Rectal smooth muscle tissue (tissue), 1 donor: ENCODE data around the gene IFFO2.

Source experiments
- H3K27ac ChIP-seq: one replicate; pipeline ENCODE4 v1.7.0; 2013; ENCODE audit warnings: low read depth, low read length, inconsistent platforms
- H3K27me3 ChIP-seq: one replicate; pipeline ENCODE4 v1.7.0; 2013; ENCODE audit warnings: low read length; ENCODE audit not compliant: control insufficient read depth, insufficient read depth
- H3K36me3 ChIP-seq: one replicate; pipeline ENCODE4 v1.7.0; 2013; ENCODE audit warnings: low read length; ENCODE audit not compliant: control insufficient read depth, insufficient read depth
- H3K4me1 ChIP-seq: one replicate; pipeline ENCODE4 v1.7.0; 2013; ENCODE audit warnings: low read length; ENCODE audit not compliant: control insufficient read depth, insufficient read depth
- H3K4me3 ChIP-seq: one replicate; pipeline ENCODE4 v1.7.0; 2013; ENCODE audit warnings: low read length
- H3K9ac ChIP-seq: one replicate; pipeline ENCODE4 v1.7.0; 2013; ENCODE audit warnings: low read length

IFFO2 gene

GRCh38 chr1:18927082-18927653 lies 29.3 kb downstream of the IFFO2 start:
- Histone ChIP-seq H3K4me3 (peak overlapping the region; percentile 52), H3K36me3 (no peaks in the 10 kb centered on the region), H3K9ac (peak overlapping the region; percentile 52), H3K27me3 (no peaks in the 10 kb centered on the region), H3K4me1 (peaks cover 33% of the 10 kb centered on the region), H3K27ac (peak overlapping the region; percentile 41)

DNA sequence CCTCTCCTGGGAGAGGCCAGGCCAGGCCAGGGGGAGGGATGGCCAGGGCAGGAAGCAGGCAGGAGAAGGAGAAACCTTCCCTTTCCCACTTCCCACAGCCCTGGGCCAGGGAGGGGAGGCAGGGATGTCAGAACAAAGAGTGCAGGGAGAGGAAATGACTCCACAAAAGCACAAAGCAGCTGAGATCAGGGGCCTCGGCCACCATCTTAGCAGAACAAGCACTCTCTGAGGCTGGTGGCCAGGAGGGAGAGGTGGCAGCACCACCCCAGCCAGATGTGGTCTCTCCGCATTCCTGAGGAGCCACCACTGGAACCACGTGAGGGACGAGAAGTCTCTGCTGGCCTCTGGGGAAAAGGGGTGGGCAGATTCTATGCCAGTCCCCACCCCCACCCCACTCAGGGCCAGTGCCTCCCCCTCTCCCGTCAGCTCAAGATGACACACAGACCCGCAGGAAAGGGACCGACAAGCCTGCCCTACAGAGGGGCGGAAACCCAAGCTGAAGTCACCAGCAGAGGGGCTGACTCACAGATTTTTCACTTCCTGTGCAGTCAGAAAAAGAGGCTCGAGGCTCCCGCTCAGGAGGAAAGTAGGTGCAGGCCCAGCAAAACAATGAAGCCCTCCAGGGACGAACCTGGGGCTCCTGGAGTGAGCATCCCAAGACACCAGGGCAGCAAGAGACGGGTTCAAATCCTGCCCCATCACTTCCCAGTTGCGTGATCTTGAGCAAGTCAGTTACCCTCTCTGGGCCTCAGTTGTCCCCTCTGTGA lies 30.0 kb downstream of the IFFO2 start:
- H3K27me3 ChIP-seq: no peaks in the 10 kb centered on the region
- H3K9ac ChIP-seq: peak overlapping the region; percentile 52
- no peaks in the 10 kb centered on the region for H3K36me3 ChIP-seq
- peak overlapping the region; percentile 52 for H3K4me3 ChIP-seq
- H3K4me1 ChIP-seq: peaks cover 40% of the 10 kb centered on the region
- peak overlapping the region; percentile 59 for H3K27ac ChIP-seq

DNA sequence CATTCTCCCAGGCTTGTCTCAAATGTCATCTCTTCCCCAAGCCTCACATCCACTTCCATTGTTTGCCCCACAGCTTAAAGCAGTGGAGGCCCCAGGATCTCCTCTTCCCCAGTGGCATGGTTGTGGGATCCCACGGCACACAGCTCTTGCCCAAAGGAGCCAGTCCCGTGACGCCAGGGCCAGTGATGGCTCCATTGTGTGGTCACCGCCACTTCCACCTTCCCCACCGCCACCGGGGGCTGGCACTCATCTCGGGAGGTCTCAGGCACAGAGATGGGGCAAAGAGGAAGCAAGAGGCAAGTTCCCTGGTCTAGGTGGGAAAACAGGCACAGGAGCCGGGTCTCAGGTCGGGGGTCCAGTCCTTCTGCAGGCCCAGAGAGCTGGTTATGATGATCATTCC lies 31.2 kb downstream of the IFFO2 start:
- Histone ChIP-seq H3K27me3 (no peaks in the 10 kb centered on the region), H3K36me3 (no peaks in the 10 kb centered on the region), H3K4me3 (no peak overlapping the region), H3K27ac (no peak overlapping the region), H3K4me1 (peaks cover 44% of the 10 kb centered on the region), H3K9ac (no peak overlapping the region)

- Histone ChIP-seq H3K36me3 (no peaks in the 10 kb centered on the region), H3K27me3 (no peaks in the 10 kb centered on the region), H3K9ac (no peak overlapping the region), H3K4me1 (peaks cover 44% of the 10 kb centered on the region), H3K4me3 (no peak overlapping the region), H3K27ac (no peak overlapping the region)
Observed at GRCh38 chr1:18924221-18924691, 32.2 kb downstream of the IFFO2 start.

DNA sequence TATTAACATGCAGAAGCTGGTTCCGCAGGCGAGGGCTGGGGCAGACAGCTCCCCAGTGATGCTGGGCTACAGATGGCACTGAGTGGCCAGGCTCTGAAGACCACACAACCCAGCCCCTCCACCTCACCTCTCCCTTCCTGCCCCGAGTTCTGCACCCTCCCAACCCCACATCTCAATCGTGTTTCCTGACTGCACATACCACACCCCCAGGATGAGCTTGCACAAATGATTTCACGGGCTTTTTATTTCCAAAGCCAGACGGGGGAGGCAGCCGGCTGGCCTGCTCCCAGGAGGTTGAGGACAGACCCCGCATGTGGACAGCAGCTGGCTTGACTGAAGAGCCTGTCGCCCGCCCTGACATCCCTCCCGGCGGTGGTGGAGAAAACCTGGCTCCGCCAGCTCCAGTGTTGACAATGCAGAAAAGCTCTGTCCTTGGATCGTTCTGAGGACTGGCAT lies 32.7 kb downstream of the IFFO2 start:
- Histone ChIP-seq H3K36me3 (no peaks in the 10 kb centered on the region), H3K4me3 (no peak overlapping the region), H3K4me1 (peaks cover 44% of the 10 kb centered on the region), H3K27ac (peak overlapping the region; percentile 94), H3K9ac (no peak overlapping the region), H3K27me3 (no peaks in the 10 kb centered on the region)

DNA sequence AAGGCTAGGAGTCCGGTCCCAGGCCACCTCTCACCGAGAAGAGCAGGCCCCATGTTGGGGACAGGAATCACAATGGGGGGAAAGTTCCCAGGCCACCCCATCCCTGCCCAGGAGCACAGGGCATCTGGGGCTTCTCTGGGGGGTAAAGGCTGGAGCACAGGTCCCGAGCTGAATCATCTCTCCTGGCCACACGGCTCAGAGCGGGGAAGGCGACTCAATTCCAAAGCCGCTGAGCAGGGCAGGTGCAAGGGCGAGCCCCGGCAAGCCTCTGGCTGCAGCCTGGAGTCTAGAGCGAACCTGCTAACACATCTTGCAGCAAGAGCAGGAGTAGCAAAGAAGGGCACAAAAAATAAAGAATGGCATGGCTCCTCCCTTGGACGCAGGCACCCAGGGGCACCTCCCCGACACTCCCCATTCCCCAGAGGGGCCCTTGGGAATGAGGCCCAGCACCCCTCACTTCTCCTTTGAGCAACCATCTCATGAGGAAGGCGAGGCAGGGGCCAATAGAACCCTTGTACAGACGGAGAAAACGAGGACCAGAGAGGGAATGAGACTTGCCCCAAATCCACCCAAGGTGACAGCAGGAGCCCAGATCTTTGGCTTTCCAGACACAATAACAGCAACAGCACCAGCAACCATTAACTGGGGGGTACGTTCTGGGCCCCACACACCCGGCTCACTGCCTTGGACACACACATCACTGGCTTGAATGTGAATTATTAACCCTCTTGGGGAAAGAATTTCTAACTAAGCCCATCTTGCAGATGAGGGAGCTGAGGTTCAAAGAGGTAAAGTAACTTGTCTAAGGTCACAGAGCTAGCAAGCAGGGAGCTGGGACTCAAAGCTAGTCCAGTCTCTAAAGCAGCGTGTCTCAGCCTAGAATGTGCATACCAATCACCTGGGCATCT lies 33.4 kb downstream of the IFFO2 start:
- Histone ChIP-seq H3K27ac (peak overlapping the region; percentile 94), H3K36me3 (no peaks in the 10 kb centered on the region), H3K9ac (no peak overlapping the region), H3K27me3 (no peaks in the 10 kb centered on the region), H3K4me3 (peak overlapping the region; percentile 5), H3K4me1 (peaks cover 44% of the 10 kb centered on the region)

DNA sequence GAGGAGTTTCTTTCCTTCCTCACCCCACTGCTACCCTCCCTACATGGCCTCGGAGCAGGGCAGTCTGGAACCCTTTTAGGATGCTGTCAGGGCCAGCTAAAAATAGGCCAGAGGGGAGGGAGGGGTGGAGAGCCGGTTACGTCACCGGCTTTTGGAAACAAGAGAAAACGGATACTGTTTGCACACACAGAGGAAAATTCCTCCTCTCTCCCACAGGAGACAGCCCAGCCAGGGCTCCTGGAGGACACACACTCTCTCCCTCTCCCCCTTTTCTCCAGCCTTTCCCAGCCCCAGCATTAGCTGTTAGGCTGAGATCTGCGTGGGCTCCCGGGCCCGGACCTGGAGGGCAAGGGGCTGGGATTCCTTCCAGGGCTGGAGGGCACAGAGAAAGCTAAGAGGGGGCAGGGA lies 34.2 kb downstream of the IFFO2 start:
- Histone ChIP-seq H3K9ac (peak overlapping the region; percentile 42), H3K27me3 (no peaks in the 10 kb centered on the region), H3K27ac (peak overlapping the region; percentile 94), H3K36me3 (peaks cover 2% of the 10 kb centered on the region), H3K4me3 (peak overlapping the region; percentile 41), H3K4me1 (peaks cover 44% of the 10 kb centered on the region)

DNA sequence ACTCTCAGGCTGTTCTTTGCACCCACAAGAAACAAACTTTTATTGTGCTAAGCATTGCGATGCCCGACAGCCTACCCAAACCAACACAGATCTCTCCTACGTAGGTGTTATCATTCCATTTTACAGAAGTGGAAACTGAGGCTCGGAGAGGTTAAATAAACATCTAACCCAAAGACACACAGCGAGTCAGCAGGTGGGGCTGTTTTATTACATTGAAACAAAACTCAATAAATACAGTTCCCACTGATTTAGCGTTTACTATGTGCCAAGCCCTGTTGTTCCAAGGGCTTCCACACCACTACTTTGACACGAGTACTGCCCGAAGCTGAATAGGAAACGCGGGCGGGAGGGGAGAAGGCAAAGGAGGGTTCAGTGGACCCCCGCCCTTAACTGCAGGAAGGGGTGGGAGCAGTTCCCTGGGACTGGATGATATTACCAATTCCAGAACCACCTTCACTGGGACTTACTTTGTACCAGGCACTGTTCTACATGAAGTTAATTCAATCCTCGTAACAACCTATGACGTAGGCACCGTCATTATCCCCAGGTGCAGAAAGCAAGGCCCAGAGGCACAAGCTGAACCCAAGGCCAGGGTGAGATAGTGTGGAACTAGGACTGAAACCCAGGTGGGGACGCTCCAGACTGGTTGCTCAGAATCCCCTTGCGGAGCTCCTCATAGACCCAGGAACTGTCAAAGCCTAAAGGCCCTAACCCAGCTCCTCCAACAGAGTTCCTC lies 34.8 kb downstream of the IFFO2 start:
- H3K27ac ChIP-seq: peak overlapping the region; percentile 94
- peak overlapping the region; percentile 41 for H3K4me3 ChIP-seq
- H3K4me1 ChIP-seq: peaks cover 37% of the 10 kb centered on the region
- peak overlapping the region; percentile 42 for H3K9ac ChIP-seq
- peaks cover 2% of the 10 kb centered on the region for H3K36me3 ChIP-seq
- H3K27me3 ChIP-seq: no peaks in the 10 kb centered on the region

GRCh38 chr1:18920931-18921330 lies 35.5 kb downstream of the IFFO2 start:
- H3K4me3 ChIP-seq: no peak overlapping the region
- H3K36me3 ChIP-seq: peaks cover 2% of the 10 kb centered on the region
- no peaks in the 10 kb centered on the region for H3K27me3 ChIP-seq
- no peak overlapping the region for H3K9ac ChIP-seq
- H3K27ac ChIP-seq: no peak overlapping the region
- H3K4me1 ChIP-seq: peaks cover 35% of the 10 kb centered on the region

DNA sequence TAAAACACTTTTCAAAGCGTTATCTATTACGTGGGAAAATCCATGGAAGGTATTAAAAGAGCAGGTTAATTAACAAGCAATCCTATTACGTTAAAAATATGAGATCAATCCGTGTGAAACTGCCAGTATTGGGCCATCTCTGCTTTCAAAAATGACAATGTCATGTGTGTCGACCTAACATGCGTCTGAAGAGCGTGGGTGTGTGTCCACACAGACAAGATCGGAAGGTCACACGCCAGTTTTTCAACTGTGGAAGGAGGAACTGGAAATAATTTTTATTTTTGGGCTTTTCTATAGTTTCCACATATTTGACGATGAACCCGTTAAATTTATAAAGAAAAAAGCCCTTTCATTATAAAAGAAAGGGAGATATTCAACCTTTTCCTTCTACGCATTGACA lies 36.5 kb downstream of the IFFO2 start:
- Histone ChIP-seq H3K9ac (no peak overlapping the region), H3K4me1 (peaks cover 35% of the 10 kb centered on the region), H3K36me3 (peaks cover 2% of the 10 kb centered on the region)

DNA sequence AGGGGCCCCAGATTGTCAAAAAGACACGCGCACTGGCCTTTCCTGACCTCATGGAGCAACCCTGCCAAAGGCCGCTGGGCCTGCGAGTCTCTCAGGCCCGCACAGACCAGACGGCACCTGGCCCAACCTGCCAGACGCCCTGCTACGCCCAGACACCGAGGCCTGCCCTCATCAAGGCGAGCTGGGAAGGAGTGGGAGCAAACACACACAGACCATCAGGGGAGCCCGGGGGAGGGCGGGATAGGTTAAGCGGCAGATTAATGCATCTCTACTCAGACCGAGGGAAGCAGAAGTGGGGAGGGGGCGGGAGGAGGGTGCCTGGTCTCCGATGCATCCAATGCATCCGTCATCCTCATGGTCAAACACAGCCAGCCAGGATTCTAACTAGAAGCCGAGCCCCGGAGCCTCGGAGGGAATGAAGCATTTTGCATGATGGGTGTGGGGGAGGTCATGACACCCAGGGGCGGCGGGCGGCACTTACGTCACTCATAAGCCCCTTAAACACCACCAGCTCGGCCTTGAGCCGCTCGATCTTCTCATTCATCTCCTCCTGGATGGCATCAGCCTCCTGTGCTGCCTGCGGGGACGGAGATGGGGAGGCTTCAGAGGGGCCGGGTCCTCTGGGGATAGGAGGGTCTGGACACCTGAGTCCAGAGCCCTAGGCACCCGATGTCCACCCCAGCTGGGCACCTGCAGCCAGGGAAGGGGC lies 37.1 kb downstream of the IFFO2 start:
- no peak overlapping the region for H3K27ac ChIP-seq
- no peaks in the 10 kb centered on the region for H3K27me3 ChIP-seq
- H3K36me3 ChIP-seq: peaks cover 2% of the 10 kb centered on the region
- H3K9ac ChIP-seq: no peak overlapping the region
- H3K4me1 ChIP-seq: peaks cover 32% of the 10 kb centered on the region
- no peak overlapping the region for H3K4me3 ChIP-seq

More for the DNA sequence above, 36.5 kb downstream of the IFFO2 start:
- H3K27me3 ChIP-seq: no peaks in the 10 kb centered on the region
- H3K27ac ChIP-seq: no peak overlapping the region
- H3K4me3 ChIP-seq: no peak overlapping the region
